Activated CD8-positive, alpha-beta T cell treated with anti-CD3 and anti-CD28 coated beads for 36 hours (primary cell): Measurements from ENCODE around the gene OPN1MW3. TPM values are rescaled to one million over a fixed set of nuclear protein-coding genes. Genes with fewer than 3 reads are reported as not detected.
"Not testable (repeated sequence)": the region's sequence is repeated elsewhere in the genome, so short reads cannot be mapped to it uniquely, and the experiment has no call there.

Source experiments
- ATAC-seq: fragments of 200-7000 bp; cut with Tn5 transposase; one replicate; pipeline ENCODE4 v1.10.0; 2021; ENCODE audit warnings: mild to moderate bottlenecking, moderate library complexity
- CTCF ChIA-PET: fragments of 350-600 bp; sonication (Branson Sonifier 250); formaldehyde crosslinking; loops from one replicate; lab custom pipeline; 2021; ENCODE audit warnings: antibody characterized with exemption; lab: Charles Lee
- POLR2A ChIA-PET: fragments of 350-600 bp; sonication (Branson Sonifier 250); formaldehyde crosslinking; loops from one replicate; lab custom pipeline; 2021; ENCODE audit warnings: antibody characterized with exemption; lab: Charles Lee
- DNase-seq: peaks from one replicate; pipeline ENCODE4 v3.0.0-alpha.2; 2020
- H3K27ac Mint-ChIP-seq: one replicate; pipeline ENCODE4 v1.8.0; 2021; ENCODE audit warnings: mild to moderate bottlenecking, mixed read lengths
- H3K27me3 Mint-ChIP-seq: one replicate; pipeline ENCODE4 v1.8.0; 2021; ENCODE audit warnings: mixed read lengths
- H3K36me3 Mint-ChIP-seq: one replicate; pipeline ENCODE4 v1.8.0; 2021; ENCODE audit warnings: low read depth, mixed read lengths
- H3K4me1 Mint-ChIP-seq: one replicate; pipeline ENCODE4 v1.8.0; 2021; ENCODE audit warnings: low read depth, mixed read lengths
- H3K4me3 Mint-ChIP-seq: one replicate; pipeline ENCODE4 v1.8.0; 2021; ENCODE audit warnings: mild to moderate bottlenecking, moderate library complexity, mixed read lengths
- H3K9me3 Mint-ChIP-seq: one replicate; pipeline ENCODE4 v1.8.0; 2021; ENCODE audit warnings: mixed read lengths
- intact Hi-C: fragments of 100-400 bp; cut with micrococcal nuclease; formaldehyde crosslinking; loops from one replicate; pipeline ENCODE4 v1.10.0; 2022
- total RNA-seq, 2 experiments: library from RNA; stranded (reverse); gene quantifications; one replicate each; pipeline ENCODE4 v1.2.3, GENCODE V29; 2021

Gene OPN1MW3
- not detected for total RNA-seq

DNA sequence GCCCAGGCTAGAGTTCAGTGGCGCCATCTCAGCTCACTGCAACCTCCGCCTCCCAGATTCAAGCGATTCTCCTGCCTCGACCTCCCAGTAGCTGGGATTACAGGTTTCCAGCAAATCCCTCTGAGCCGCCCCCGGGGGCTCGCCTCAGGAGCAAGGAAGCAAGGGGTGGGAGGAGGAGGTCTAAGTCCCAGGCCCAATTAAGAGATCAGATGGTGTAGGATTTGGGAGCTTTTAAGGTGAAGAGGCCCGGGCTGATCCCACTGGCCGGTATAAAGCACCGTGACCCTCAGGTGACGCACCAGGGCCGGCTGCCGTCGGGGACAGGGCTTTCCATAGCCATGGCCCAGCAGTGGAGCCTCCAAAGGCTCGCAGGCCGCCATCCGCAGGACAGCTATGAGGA lies at the start of gene OPN1MW3:
TSS of gene OPN1MW3 (plus strand) at position 301 of the 400 bp plus-strand sequence. CDS start at position 339, 38 bp downstream.
- not testable (repeated sequence) for H3K27me3 Mint-ChIP-seq

DNA sequence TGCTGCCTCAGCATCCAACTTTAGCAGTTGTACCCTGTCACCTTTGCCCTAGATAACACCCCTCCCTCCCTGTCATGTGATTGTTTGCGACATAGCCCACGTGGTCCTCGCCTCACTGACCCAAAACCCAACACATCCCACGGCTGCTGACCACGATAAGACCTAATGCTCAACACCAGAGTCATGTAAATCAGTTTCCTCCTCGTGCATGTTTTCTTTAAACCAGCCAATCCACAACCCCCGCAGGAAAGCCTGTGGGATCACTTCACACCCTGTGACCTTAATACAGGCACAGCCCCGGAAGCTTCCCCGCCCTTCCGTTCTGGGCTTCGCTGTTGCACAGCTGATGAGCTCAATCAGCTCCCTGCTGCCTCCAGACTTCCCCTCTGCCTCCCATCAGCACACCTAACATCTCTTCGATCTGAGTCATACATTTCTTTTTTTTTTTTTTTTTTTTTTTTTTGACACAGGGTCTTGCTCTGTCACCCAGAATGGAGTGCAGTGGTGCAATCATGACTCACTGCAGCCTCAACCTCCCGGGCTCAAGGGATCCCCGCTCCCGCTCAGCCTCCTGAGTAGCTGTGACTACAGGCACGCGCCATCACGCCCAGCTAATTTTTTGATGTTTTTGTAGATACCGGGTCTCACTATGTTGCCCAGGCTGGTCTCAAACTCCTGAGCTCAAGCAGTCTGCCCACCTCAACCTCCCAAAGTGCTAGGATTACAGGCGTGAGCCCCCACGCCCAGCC lies 47.5 kb upstream of the OPN1MW3 start:
- intact Hi-C loops, H3K9me3 Mint-ChIP-seq, H3K36me3 Mint-ChIP-seq, H3K4me3 Mint-ChIP-seq, CTCF ChIA-PET, DNase-seq, POLR2A ChIA-PET, H3K27ac Mint-ChIP-seq, H3K27me3 Mint-ChIP-seq, H3K4me1 Mint-ChIP-seq: not testable (repeated sequence)
- peak; percentile 95 for ATAC-seq

More for the DNA sequence above, at the start of gene OPN1MW3:
- H3K9me3 Mint-ChIP-seq, H3K36me3 Mint-ChIP-seq, ATAC-seq, H3K4me3 Mint-ChIP-seq, H3K27ac Mint-ChIP-seq, CTCF ChIA-PET, intact Hi-C loops, DNase-seq, H3K4me1 Mint-ChIP-seq, POLR2A ChIA-PET: not testable (repeated sequence)

DNA sequence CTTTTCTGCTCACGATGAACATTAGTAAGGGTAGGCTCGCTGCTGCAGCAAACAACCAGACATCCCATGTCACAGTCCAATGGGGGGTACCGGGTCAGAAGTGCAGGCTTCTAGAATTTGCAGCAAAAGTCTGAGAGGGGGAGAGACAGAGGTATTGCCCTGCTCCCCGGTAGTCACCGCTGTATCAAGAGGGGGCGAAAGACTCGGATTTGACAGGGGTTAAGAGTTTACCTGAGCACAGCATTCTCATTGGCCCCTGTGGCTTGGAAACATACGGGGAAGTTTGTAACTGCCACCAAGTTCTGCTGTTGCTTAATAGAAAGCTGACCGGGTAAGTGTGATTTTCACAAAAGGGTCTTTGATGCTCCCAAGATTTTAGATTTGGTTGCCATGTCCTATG lies 46.3 kb upstream of the OPN1MW3 start:
- H3K4me1 Mint-ChIP-seq, H3K36me3 Mint-ChIP-seq, H3K9me3 Mint-ChIP-seq, intact Hi-C loops, DNase-seq, H3K27me3 Mint-ChIP-seq, ATAC-seq, H3K4me3 Mint-ChIP-seq, CTCF ChIA-PET, POLR2A ChIA-PET: not testable (repeated sequence)
- peak overlapping the region; percentile 59 for H3K27ac Mint-ChIP-seq

DNA sequence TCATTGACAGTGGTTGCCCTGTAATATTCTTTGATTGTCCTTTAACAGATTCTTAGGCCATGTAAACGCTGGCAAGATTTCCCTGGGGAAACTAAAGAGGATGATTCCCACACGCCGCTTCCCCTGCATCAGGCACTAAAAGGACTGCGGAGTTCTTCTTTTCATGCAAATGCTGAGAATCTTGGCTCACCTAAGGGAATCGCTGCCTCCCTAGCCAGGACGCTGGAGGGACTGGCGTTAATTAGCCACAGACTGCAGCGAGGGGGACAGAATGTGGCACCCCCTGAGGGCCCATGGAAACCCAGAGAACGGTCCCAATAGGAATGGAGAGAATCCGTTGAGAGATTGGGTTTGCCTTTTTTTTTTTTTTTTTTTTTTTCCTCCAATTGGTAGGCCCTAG lies 45.9 kb upstream of the OPN1MW3 start:
- H3K36me3 Mint-ChIP-seq, DNase-seq, intact Hi-C loops, H3K27me3 Mint-ChIP-seq, H3K9me3 Mint-ChIP-seq, CTCF ChIA-PET, H3K4me1 Mint-ChIP-seq, H3K27ac Mint-ChIP-seq, ATAC-seq, H3K4me3 Mint-ChIP-seq, POLR2A ChIA-PET: not testable (repeated sequence)

DNA sequence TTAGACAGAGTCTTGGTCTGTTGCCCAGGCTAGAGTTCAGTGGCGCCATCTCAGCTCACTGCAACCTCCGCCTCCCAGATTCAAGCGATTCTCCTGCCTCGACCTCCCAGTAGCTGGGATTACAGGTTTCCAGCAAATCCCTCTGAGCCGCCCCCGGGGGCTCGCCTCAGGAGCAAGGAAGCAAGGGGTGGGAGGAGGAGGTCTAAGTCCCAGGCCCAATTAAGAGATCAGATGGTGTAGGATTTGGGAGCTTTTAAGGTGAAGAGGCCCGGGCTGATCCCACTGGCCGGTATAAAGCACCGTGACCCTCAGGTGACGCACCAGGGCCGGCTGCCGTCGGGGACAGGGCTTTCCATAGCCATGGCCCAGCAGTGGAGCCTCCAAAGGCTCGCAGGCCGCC lies 37.9 kb upstream of the OPN1MW3 start, which contains the start of gene OPN1MW2:
TSS of gene OPN1MW2 (plus strand) at position 301 of the 400 bp plus-strand sequence. CDS start at position 361, 60 bp downstream.
- H3K36me3 Mint-ChIP-seq, DNase-seq, POLR2A ChIA-PET, H3K27me3 Mint-ChIP-seq, H3K27ac Mint-ChIP-seq, H3K4me1 Mint-ChIP-seq, H3K9me3 Mint-ChIP-seq, CTCF ChIA-PET, H3K4me3 Mint-ChIP-seq, ATAC-seq, intact Hi-C loops: not testable (repeated sequence)

DNA sequence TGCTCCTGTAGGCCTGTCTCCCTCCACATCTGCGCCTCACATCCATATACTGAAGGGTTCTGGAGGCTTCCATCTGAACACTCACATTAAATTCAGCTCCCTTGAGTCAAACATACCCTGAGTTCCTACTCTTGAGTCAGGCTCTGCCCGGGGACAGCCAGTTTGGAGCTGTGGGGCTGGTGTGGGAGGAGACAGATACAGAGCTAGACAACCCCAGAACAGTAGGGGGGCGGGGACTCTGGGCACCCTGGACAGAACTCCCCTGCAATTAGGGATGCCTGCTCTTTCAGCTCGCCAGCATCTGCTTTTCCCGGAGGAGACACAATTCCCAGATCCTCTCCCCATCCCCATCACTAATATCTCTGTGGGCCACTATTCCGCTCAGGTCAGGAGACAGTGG lies 32.1 kb upstream of the OPN1MW3 start:
- H3K4me3 Mint-ChIP-seq, H3K36me3 Mint-ChIP-seq, H3K27me3 Mint-ChIP-seq, intact Hi-C loops, POLR2A ChIA-PET, H3K27ac Mint-ChIP-seq, CTCF ChIA-PET, DNase-seq, H3K4me1 Mint-ChIP-seq, ATAC-seq, H3K9me3 Mint-ChIP-seq: not testable (repeated sequence)

DNA sequence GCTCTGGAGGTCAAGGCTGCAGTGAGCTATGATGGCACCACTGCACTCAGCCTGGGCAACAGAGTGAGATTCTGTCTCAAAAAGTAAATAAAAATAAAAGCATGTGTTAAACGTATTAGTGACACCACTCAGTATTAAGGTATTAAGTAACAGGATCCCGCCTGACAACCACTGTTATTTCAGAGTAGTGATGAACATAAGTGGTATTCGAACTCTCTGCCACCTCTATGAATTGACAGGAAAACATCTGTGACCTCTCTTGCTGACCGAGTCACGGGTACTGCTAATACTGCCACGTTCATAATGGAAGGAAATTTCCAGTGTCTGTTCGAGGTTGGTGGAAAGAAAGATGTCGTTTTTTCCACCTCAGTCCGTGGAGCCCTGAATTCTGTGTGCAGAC lies 30.7 kb upstream of the OPN1MW3 start:
- H3K36me3 Mint-ChIP-seq, H3K9me3 Mint-ChIP-seq, CTCF ChIA-PET, POLR2A ChIA-PET, H3K4me3 Mint-ChIP-seq, H3K27me3 Mint-ChIP-seq, H3K27ac Mint-ChIP-seq, intact Hi-C loops, DNase-seq, ATAC-seq, H3K4me1 Mint-ChIP-seq: not testable (repeated sequence)

DNA sequence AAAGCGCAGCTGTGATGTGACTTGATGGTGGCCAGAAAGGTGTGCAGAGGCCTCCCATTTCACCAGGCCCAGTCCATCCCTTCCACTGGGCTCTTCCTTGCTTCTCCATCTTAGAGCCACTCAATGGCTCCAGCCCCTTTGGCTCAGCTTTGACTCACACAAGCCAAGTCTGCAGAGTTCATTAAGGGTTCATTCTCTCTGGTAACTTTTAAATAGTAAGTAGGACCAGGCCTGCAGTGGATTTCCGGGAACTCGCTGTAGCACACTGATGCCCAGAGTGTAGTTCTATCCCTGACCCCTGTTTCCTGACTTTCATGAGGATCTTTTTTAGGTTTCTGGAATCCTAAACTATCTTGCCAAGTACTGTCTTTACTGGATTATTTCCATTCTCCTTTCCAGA lies 25.9 kb upstream of the OPN1MW3 start:
- H3K27me3 Mint-ChIP-seq, POLR2A ChIA-PET, intact Hi-C loops, H3K36me3 Mint-ChIP-seq, CTCF ChIA-PET, H3K9me3 Mint-ChIP-seq, ATAC-seq, H3K4me1 Mint-ChIP-seq, DNase-seq, H3K27ac Mint-ChIP-seq, H3K4me3 Mint-ChIP-seq: not testable (repeated sequence)

DNA sequence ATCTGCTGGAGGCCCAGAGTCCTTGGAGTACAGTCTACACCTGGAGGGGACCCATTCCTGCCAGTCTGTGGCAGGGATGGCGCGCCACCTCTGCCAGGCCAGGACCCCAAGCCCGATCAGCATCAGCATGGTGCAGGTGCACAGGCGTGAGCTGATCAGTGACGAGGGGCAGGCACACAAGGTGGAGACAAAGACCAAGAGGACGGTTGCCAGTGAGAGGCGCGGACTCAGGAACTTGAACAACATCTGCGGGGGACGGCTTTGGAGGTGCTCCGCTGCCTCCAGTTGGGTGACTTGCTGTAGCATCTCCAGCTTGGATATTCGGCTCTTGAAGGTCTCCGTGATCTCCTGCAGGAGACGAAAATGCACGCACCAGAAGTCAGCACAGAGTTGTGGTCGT lies 23.8 kb upstream of the OPN1MW3 start:
- H3K36me3 Mint-ChIP-seq, POLR2A ChIA-PET, intact Hi-C loops, H3K4me3 Mint-ChIP-seq, H3K4me1 Mint-ChIP-seq, ATAC-seq, H3K9me3 Mint-ChIP-seq, H3K27ac Mint-ChIP-seq, DNase-seq, H3K27me3 Mint-ChIP-seq, CTCF ChIA-PET: not testable (repeated sequence)

DNA sequence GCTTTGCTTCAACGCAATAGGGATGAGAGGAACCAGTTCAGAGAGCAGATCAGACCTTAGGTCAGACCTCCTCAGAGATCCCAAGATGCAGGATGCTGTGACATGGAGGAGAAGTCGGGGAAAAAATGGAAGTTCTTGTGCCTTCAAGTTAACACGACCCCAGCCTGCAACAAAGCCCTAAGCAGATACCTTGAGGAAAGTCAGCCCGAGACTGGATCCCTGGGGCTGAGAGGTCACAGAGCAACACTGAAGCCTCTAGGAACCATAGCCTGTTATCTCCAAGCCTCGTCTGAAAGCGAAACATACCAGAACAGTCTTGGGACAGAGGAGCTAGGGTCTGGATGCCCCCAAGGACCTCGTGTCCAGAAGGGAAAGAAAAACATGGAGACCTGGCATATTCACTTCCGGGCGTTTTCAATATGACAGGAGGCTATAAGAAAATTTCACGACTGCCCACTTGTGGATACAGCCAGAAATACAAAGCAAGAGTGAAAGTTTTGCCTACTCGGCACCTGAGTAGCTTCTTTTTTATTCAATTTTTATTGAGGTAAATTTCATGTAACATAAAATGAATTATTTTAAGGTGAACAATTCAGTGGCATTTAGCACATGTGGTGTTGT lies 18.3 kb upstream of the OPN1MW3 start:
- H3K9me3 Mint-ChIP-seq, POLR2A ChIA-PET, H3K4me3 Mint-ChIP-seq, H3K27me3 Mint-ChIP-seq, H3K4me1 Mint-ChIP-seq, intact Hi-C loops, H3K27ac Mint-ChIP-seq, H3K36me3 Mint-ChIP-seq, ATAC-seq, CTCF ChIA-PET, DNase-seq: not testable (repeated sequence)

DNA sequence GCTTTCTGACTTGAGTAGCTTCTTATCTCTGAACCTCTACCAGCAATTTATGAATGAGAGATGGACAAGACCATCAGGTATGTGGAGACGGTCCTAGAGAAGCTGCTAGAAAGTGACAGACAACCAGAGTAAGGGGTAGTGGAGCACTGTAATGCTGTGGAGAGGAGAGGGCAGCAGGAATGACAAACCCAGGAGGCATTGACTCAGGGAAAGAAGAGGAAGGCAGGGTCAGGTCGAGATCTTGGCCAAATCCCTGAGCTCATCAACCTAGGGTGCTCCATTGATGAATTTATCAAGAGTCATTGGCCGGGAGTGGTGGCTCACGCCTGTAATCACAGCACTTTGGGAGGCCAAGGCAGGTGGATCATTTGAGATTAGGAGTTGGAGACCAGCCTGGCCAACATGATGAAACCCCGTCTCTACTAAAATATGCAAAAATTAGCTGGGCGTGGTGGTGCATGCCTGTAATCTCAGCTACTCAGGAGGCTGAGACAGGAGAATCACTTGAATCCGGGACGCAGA lies 17.3 kb upstream of the OPN1MW3 start:
- H3K4me1 Mint-ChIP-seq, H3K27me3 Mint-ChIP-seq, H3K4me3 Mint-ChIP-seq, H3K27ac Mint-ChIP-seq, CTCF ChIA-PET, POLR2A ChIA-PET, H3K9me3 Mint-ChIP-seq, H3K36me3 Mint-ChIP-seq, ATAC-seq, DNase-seq, intact Hi-C loops: not testable (repeated sequence)
